GM18951 (cell line): ENCODE data around the gene PTPN11.
"Not testable (repeated sequence)": the region's sequence is repeated elsewhere in the genome, so short reads cannot be mapped to it uniquely, and the experiment has no call there.

Experiments
- POLR2A ChIP-seq: IDR thresholded peaks from 4 replicates; pipeline ENCODE4 v1.6.1; 2011; ENCODE audit warnings: mild to moderate bottlenecking; ENCODE audit not compliant: insufficient read length, insufficient read depth; ENCODE audit errors: extremely low read depth
- in situ Hi-C: fragments of 300-500 bp; cut with MboI; formaldehyde crosslinking; loops from one replicate; pipeline ENCODE4 v1.12.0; 2022; ENCODE audit warnings: low sequenced_read_pairs, mixed read lengths, inconsistent platforms; ENCODE audit not compliant: unreplicated experiment

Gene PTPN11

GRCh38 chr12:112393328-112393727, 25.4 kb upstream of the PTPN11 start:
- TF ChIP-seq POLR2A, result no peak
- in situ Hi-C loops, result loop anchor here (25.0 kb wide), 1 partner anchor 456 kb away; no protein-coding TSS in a partner anchor

GRCh38 chr12:112401054-112401453, 17.7 kb upstream of the PTPN11 start:
- in situ Hi-C loops, result no loop called here
- no peak for TF ChIP-seq POLR2A

- TF ChIP-seq POLR2A, result no peak
- in situ Hi-C loops, result no loop called here
These were observed 16.7 kb upstream of the PTPN11 start for GRCh38 chr12:112401903-112402498.

GRCh38 chr12:112406519-112407488, 11.9 kb upstream of the PTPN11 start:
- in situ Hi-C loops, result no loop called here
- no peak for TF ChIP-seq POLR2A

GRCh38 chr12:112407683-112408082, 11.1 kb upstream of the PTPN11 start:
- in situ Hi-C loops, result not testable (repeated sequence)

- no peak for TF ChIP-seq POLR2A
- in situ Hi-C loops, result no loop called here
These were observed 10.1 kb upstream of the PTPN11 start for GRCh38 chr12:112408621-112409020.

- in situ Hi-C loops, result no loop called here
- TF ChIP-seq POLR2A, result peak; percentile 97
These were observed 9.5 kb upstream of the PTPN11 start, which contains the start of gene RPL6 for GRCh38 chr12:112409064-112409905. Gene RPL6 (minus strand): TSS chr12:112409605. CDS start chr12:112408656, 949 bp downstream.

GRCh38 chr12:112409906-112410244, 8.9 kb upstream of the PTPN11 start:
- no peak for TF ChIP-seq POLR2A
- in situ Hi-C loops, result no loop called here

- no peak for TF ChIP-seq POLR2A
- in situ Hi-C loops, result no loop called here
These were observed 4.7 kb upstream of the PTPN11 start for GRCh38 chr12:112413855-112414625.

GRCh38 chr12:112415457-112415856, 3.3 kb upstream of the PTPN11 start:
- in situ Hi-C loops, result not testable (repeated sequence)

GRCh38 chr12:112418273-112418607, 507 bp upstream of the PTPN11 start:
- in situ Hi-C loops, result no loop called here
- TF ChIP-seq POLR2A, result no peak

GRCh38 chr12:112419297-112420133, 768 bp downstream of the PTPN11 start:
- TF ChIP-seq POLR2A, result no peak

More at GRCh38 chr12:112419297-112420133, 768 bp downstream of the PTPN11 start:
- in situ Hi-C loops, result no loop called here
